ENCODE data around the gene ADAMTS19. TPM values are rescaled to one million over a fixed set of nuclear protein-coding genes. Genes with fewer than 3 reads are reported as not detected.

Gene ADAMTS19
- polyA plus RNA-seq, 1 donor (not counting 4 experiments of a cell fraction or from before 2014, with no cell fraction given) = 0.08 TPM

DNA sequence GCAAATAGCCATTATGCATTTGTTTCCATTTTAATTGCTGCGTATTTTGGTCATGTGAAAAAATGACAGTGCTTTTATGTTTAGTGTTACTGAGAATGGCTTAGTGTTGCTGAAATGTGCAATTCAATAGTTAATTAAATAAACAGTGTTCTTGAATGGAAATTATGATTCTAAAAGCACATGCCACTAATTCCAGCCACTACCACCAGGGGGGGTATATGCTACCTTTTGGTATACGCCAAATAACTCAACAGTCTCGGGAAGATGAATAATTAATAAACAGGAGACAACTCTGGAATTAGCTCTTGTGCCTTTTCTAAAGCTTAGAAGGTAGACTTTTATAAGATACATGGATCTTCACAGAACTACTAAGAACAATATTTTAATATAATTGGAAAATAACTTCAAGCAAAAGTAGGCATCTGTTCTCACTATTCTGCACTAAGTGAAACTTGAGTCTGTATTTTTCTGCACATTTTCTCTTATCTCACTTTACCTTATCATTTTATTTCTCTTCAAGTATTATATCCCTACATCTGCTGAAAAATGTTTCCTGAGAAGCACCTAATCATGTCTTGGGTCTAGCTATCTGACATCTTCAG lies 204.3 kb downstream of the ADAMTS19 start:
- H3K27me3 ChIP-seq (ENCODE audit: control insufficient read depth, extremely low read depth, insufficient read depth, low read length) = no peaks in the 10 kb centered on the region
- no peaks in the 10 kb centered on the region for H3K79me2 ChIP-seq (ENCODE audit: control insufficient read depth, insufficient read depth, low read length)
- no peaks in the 10 kb centered on the region for H3K36me3 ChIP-seq (ENCODE audit: control insufficient read depth in 2 of 2, extremely low read depth in 1 of 2, insufficient read depth in 2 of 2, low read length in 2 of 2)
- no peak for TF ChIP-seq EZH2 (IDR thresholded peaks at IDR 0.05; ENCODE audit: low read length)
- TF ChIP-seq, protein P1, sequence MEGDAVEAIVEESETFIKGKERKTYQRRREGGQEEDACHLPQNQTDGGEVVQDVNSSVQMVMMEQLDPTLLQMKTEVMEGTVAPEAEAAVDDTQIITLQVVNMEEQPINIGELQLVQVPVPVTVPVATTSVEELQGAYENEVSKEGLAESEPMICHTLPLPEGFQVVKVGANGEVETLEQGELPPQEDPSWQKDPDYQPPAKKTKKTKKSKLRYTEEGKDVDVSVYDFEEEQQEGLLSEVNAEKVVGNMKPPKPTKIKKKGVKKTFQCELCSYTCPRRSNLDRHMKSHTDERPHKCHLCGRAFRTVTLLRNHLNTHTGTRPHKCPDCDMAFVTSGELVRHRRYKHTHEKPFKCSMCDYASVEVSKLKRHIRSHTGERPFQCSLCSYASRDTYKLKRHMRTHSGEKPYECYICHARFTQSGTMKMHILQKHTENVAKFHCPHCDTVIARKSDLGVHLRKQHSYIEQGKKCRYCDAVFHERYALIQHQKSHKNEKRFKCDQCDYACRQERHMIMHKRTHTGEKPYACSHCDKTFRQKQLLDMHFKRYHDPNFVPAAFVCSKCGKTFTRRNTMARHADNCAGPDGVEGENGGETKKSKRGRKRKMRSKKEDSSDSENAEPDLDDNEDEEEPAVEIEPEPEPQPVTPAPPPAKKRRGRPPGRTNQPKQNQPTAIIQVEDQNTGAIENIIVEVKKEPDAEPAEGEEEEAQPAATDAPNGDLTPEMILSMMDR (optimal IDR thresholded peaks at IDR 0.05 in 1 of 3, IDR thresholded peaks at IDR 0.05 in 1 of 3, conservative IDR thresholded peaks at IDR 0.05 in 1 of 3; ENCODE audit: extremely low read depth in 1 of 3, insufficient read depth in 2 of 3, low read length in 3 of 3) = peak; percentile 14 to 80 (median 60)
- H3K4me3 ChIP-seq (ENCODE audit: control insufficient read depth in 2 of 3, extremely low read depth in 1 of 3, insufficient read depth in 2 of 3, low read depth in 1 of 3, low read length in 3 of 3) = no peak overlapping the region
- dilution Hi-C loops (cut with MboI; ENCODE audit: extremely low pct_ligation_motif_present, low sequenced_read_pairs) = no loop called here
- no peaks in the 10 kb centered on the region for H3K9me1 ChIP-seq (ENCODE audit: control insufficient read depth, extremely low read depth, insufficient read depth, low read length)
- H4K20me1 ChIP-seq (ENCODE audit: control insufficient read depth, extremely low read depth, insufficient read depth, low read length) = no peaks in the 10 kb centered on the region
- DNase-seq (ENCODE audit: low read depth, low spot score) (no peak), FAIRE-seq (no peak)
- no peak overlapping the region for H3K4me2 ChIP-seq (ENCODE audit: control insufficient read depth, extremely low read depth, insufficient read depth, low read depth, low read length)
- no peak overlapping the region for H3K9ac ChIP-seq (ENCODE audit: control insufficient read depth, extremely low read depth, insufficient read depth, low read length)
- H3K9me3 ChIP-seq (ENCODE audit: control insufficient read depth, low read depth, low read length) = no peaks in the 10 kb centered on the region
- no peaks in the 10 kb centered on the region for H3K4me1 ChIP-seq (ENCODE audit: control insufficient read depth, extremely low read depth, insufficient read depth, low read length)
- H3K27ac ChIP-seq (ENCODE audit: control insufficient read depth, insufficient read depth, low read length) = no peak overlapping the region
- no peak overlapping the region for H2AFZ ChIP-seq (ENCODE audit: control insufficient read depth, low read length)

DNA sequence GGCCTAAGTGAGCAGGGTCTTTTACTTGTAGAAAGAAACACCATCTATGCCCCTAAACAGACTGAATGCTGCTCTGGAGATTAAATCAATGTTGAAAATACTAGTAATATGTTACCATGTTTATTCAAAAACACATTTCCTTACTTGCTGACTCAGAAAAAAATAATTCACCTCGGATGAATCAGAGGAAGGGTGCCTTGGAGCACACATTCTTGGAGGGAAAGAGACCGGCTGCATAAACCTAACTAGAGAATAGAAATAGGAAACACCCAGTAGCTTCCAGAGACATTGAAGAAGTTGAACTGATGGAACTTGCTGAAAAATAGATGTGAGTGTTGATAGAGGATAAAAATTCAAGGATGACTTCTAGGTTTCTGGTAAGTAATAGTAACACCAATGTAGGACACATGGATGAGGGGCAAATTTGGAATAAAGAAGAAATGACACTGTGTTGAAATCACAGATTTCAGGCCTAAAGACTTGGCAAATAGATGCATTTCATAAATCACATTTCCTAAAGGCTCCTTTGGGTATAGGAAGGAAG lies 210.9 kb downstream of the ADAMTS19 start:
- Histone ChIP-seq H3K4me3 (ENCODE audit: control insufficient read depth in 2 of 3, extremely low read depth in 1 of 3, insufficient read depth in 2 of 3, low read depth in 1 of 3, low read length in 3 of 3) (no peak overlapping the region), H3K36me3 (ENCODE audit: control insufficient read depth in 2 of 2, extremely low read depth in 1 of 2, insufficient read depth in 2 of 2, low read length in 2 of 2) (no peaks in the 10 kb centered on the region), H3K79me2 (ENCODE audit: control insufficient read depth, insufficient read depth, low read length) (no peaks in the 10 kb centered on the region), H3K9me1 (ENCODE audit: control insufficient read depth, extremely low read depth, insufficient read depth, low read length) (no peaks in the 10 kb centered on the region), H3K27me3 (ENCODE audit: control insufficient read depth, extremely low read depth, insufficient read depth, low read length) (no peaks in the 10 kb centered on the region), H3K4me1 (ENCODE audit: control insufficient read depth, extremely low read depth, insufficient read depth, low read length) (peaks cover 8% of the 10 kb centered on the region), H3K9me3 (ENCODE audit: control insufficient read depth, low read depth, low read length) (no peaks in the 10 kb centered on the region), H2AFZ (ENCODE audit: control insufficient read depth, low read length) (peak overlapping the region; percentile 55), H3K4me2 (ENCODE audit: control insufficient read depth, extremely low read depth, insufficient read depth, low read depth, low read length) (peak overlapping the region; percentile 30), H3K9ac (ENCODE audit: control insufficient read depth, extremely low read depth, insufficient read depth, low read length) (no peak overlapping the region), H3K27ac (ENCODE audit: control insufficient read depth, insufficient read depth, low read length) (no peak overlapping the region), H4K20me1 (ENCODE audit: control insufficient read depth, extremely low read depth, insufficient read depth, low read length) (no peaks in the 10 kb centered on the region)
- dilution Hi-C loops (cut with MboI; ENCODE audit: extremely low pct_ligation_motif_present, low sequenced_read_pairs) = no loop called here
- DNase-seq (ENCODE audit: low read depth, low spot score) (no peak), FAIRE-seq (peak; percentile 71)
- no peak for TF ChIP-seq EZH2 (IDR thresholded peaks at IDR 0.05; ENCODE audit: low read length)
- TF ChIP-seq, protein P1 (optimal IDR thresholded peaks at IDR 0.05 in 1 of 3, IDR thresholded peaks at IDR 0.05 in 1 of 3, conservative IDR thresholded peaks at IDR 0.05 in 1 of 3; ENCODE audit: extremely low read depth in 1 of 3, insufficient read depth in 2 of 3, low read length in 3 of 3) = no peak

All from keratinocyte (primary cell).